ENCODE data around the gene PSMB10.

PSMB10 gene

DNA sequence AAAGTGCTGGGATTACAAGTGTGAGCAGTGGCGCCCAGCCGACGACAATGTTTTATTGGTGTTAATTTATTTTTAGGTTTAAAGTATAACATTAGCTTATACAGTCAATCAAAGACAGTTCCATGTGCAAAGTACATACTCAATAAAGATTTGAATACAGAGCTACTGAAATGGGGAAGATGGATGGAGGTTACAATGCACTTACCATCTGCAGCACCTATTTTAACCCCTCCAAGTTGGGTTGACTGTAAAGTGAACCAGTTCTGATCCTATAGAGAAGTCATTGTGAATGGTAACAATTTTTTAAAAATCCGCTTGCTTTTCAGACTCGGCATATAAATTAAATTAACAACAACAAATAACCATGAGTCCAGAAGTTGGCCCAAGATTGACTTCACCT is 44.3 kb downstream of the PSMB10 start:
- peaks cover 11 to 19% (median 14%) of the 10 kb centered on the region in 4 experiments for H3K4me1 ChIP-seq (ENCODE audit: control extremely low read depth in 1 of 4, control insufficient read depth in 4 of 4, insufficient read depth in 4 of 4, low read length in 3 of 4)
- peak overlapping the region; percentile 7 to 98 (median 90) for H3K4me3 ChIP-seq (ENCODE audit: control insufficient read depth in 1 of 7, extremely low read depth in 1 of 7, insufficient read depth in 4 of 7, low read depth in 2 of 7, low read length in 6 of 7)
- peak in 1 of 3 donors; percentile 10 for DNase-seq
- POLR2A ChIA-PET = interaction anchor here (0.6 kb wide), 1 partner anchor 49 kb away, joined by 4 read pairs; no protein-coding TSS in a partner anchor
- no peaks in the 10 kb centered on the region for H3K27me3 ChIP-seq (replicated peaks in 2 of 5; ENCODE audit: control insufficient read depth in 4 of 5, insufficient read depth in 5 of 5, low read length in 4 of 5)
- peak overlapping the region in 1 of 2 experiments; percentile 96 for H3K27ac ChIP-seq (ENCODE audit: insufficient read depth in 1 of 2, low read depth in 1 of 2, low read length in 2 of 2, poor library complexity in 1 of 2, severe bottlenecking in 2 of 2)
- CTCF ChIA-PET = interaction anchor here (1.2 to 20.3 kb wide), 7 partner anchors 9 to 77 kb away, joined by 3 to 359 read pairs (median 6); partner anchors contain the start of genes CTRL and PSMB10
- WGBS (ENCODE audit: insufficient coverage) = no CpG with 5 or more reads among the region's 5 CpGs
- peaks cover 0 to 3% (median 0%) of the 10 kb centered on the region in 4 experiments for H3K36me3 ChIP-seq (ENCODE audit: control insufficient read depth in 4 of 4, insufficient read depth in 4 of 4, low read length in 3 of 4)
- no peaks in the 10 kb centered on the region for H3K9me3 ChIP-seq (ENCODE audit: control extremely low read depth in 1 of 5, control insufficient read depth in 4 of 5, insufficient read depth in 2 of 5, low read depth in 1 of 5, low read length in 4 of 5)

DNA sequence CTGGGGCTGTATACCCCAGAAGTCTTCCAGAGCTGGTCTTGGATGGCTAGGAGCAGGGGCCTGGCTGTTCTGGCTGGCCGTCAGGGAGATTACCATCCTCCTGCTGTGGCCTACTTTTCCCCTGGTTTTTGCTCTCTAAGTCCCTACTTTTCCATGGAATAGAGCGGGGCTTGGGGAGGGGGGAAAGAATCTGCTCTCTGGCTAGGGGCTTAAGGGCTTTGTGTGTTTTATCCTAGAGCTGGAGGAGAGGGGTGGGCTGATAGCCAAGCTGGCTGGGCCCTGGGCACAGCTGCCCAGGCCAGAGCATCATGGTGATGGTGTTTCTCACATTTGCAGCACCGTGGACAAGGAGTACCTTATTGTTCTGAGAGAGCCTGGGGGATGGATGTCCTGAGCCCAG is 48.3 kb downstream of the PSMB10 start:
- no CpG with 5 or more reads among the region's 3 CpGs for WGBS (ENCODE audit: insufficient coverage)
- peaks cover 2 to 31% (median 23%) of the 10 kb centered on the region in 4 experiments for H3K36me3 ChIP-seq (ENCODE audit: control insufficient read depth in 4 of 4, insufficient read depth in 4 of 4, low read length in 3 of 4)
- no peak overlapping the region for H3K27ac ChIP-seq (ENCODE audit: insufficient read depth in 1 of 2, low read depth in 1 of 2, low read length in 2 of 2, poor library complexity in 1 of 2, severe bottlenecking in 2 of 2)
- ChIA-PET CTCF (interaction anchor here (0.9 to 20.3 kb wide), 4 partner anchors 9 to 72 kb away, joined by 3 to 359 read pairs (median 114); partner anchors contain the start of genes CTRL and PSMB10), POLR2A (no interaction called here)
- DNase-seq = no peak
- peaks cover 0 to 7% (median 2%) of the 10 kb centered on the region in 4 experiments for H3K4me1 ChIP-seq (ENCODE audit: control extremely low read depth in 1 of 4, control insufficient read depth in 4 of 4, insufficient read depth in 4 of 4, low read length in 3 of 4)
- no peak overlapping the region for H3K4me3 ChIP-seq (ENCODE audit: control insufficient read depth in 1 of 7, extremely low read depth in 1 of 7, insufficient read depth in 4 of 7, low read depth in 2 of 7, low read length in 6 of 7)
- no peaks in the 10 kb centered on the region for H3K27me3 ChIP-seq (replicated peaks in 2 of 5; ENCODE audit: control insufficient read depth in 4 of 5, insufficient read depth in 5 of 5, low read length in 4 of 5)
- H3K9me3 ChIP-seq (ENCODE audit: control extremely low read depth in 1 of 5, control insufficient read depth in 4 of 5, insufficient read depth in 2 of 5, low read depth in 1 of 5, low read length in 4 of 5) = no peaks in the 10 kb centered on the region

DNA sequence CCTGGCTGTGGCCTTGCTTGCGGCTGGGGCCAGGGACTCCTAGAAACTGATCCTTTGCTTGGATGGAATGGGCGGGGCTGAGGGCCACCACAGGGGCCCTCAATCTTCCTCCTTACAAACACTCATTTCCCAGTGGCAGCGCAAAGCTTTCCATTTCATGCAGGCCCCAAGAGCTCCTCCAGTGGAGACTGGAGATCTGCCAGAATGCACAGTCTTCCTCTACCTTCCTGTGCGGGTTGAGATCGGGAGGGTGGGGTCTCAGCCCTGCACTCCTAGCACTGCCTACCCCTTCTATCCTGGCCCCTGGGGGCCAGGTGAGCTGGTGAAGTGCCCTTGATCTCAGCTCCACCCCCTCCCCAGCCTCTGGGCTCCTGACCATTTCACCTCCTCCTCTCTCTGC is 50.3 kb downstream of the PSMB10 start:
- Histone ChIP-seq H3K27ac (ENCODE audit: insufficient read depth in 1 of 2, low read depth in 1 of 2, low read length in 2 of 2, poor library complexity in 1 of 2, severe bottlenecking in 2 of 2) (no peak overlapping the region), H3K9me3 (ENCODE audit: control extremely low read depth in 1 of 5, control insufficient read depth in 4 of 5, insufficient read depth in 2 of 5, low read depth in 1 of 5, low read length in 4 of 5) (no peaks in the 10 kb centered on the region), H3K4me3 (ENCODE audit: control insufficient read depth in 1 of 7, extremely low read depth in 1 of 7, insufficient read depth in 4 of 7, low read depth in 2 of 7, low read length in 6 of 7) (no peak overlapping the region), H3K27me3 (replicated peaks in 2 of 5; ENCODE audit: control insufficient read depth in 4 of 5, insufficient read depth in 5 of 5, low read length in 4 of 5) (no peaks in the 10 kb centered on the region), H3K36me3 (ENCODE audit: control insufficient read depth in 4 of 4, insufficient read depth in 4 of 4, low read length in 3 of 4) (peaks cover 2 to 50% (median 41%) of the 10 kb centered on the region in 4 experiments), H3K4me1 (ENCODE audit: control extremely low read depth in 1 of 4, control insufficient read depth in 4 of 4, insufficient read depth in 4 of 4, low read length in 3 of 4) (no peaks in the 10 kb centered on the region)
- POLR2A ChIA-PET = no interaction called here
- CTCF ChIA-PET = interaction anchor here (0.6 to 20.3 kb wide), 12 partner anchors 9 to 344 kb away, joined by 3 to 359 read pairs (median 4); partner anchors contain the start of genes CTRL, EDC4 and PSMB10
- WGBS (ENCODE audit: insufficient coverage) = 84% methylated on average over 3 of the region's 5 CpGs
- DNase-seq = no peak

DNA sequence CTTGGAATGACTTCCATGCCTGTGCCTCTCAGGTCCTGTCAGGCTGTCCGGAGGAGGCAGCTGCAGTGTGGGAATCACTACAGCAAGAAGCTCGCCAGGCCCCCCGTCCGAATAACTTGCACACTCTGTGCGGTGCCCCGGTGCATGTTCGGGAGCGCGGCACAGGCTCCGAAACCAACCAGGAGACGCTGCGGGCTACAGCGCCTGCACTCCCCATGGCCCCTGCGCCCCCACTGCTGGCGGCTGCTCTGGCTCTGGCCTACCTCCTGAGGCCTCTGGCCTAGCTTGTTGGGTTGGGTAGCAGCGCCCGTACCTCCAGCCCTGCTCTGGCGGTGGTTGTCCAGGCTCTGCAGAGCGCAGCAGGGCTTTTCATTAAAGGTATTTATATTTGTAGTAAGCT is 50.7 kb downstream of the PSMB10 start:
- no peaks in the 10 kb centered on the region for H3K27me3 ChIP-seq (replicated peaks in 2 of 5; ENCODE audit: control insufficient read depth in 4 of 5, insufficient read depth in 5 of 5, low read length in 4 of 5)
- DNase-seq = no peak
- H3K4me3 ChIP-seq (ENCODE audit: control insufficient read depth in 1 of 7, extremely low read depth in 1 of 7, insufficient read depth in 4 of 7, low read depth in 2 of 7, low read length in 6 of 7) = no peak overlapping the region
- peaks cover 4 to 54% (median 45%) of the 10 kb centered on the region in 4 experiments for H3K36me3 ChIP-seq (ENCODE audit: control insufficient read depth in 4 of 4, insufficient read depth in 4 of 4, low read length in 3 of 4)
- ChIA-PET POLR2A (no interaction called here), CTCF (interaction anchor here (0.6 to 20.3 kb wide), 14 partner anchors 8 to 344 kb away, joined by 3 to 359 read pairs (median 4); partner anchors contain the start of genes CTRL, EDC4 and PSMB10)
- H3K9me3 ChIP-seq (ENCODE audit: control extremely low read depth in 1 of 5, control insufficient read depth in 4 of 5, insufficient read depth in 2 of 5, low read depth in 1 of 5, low read length in 4 of 5) = no peaks in the 10 kb centered on the region
- WGBS (ENCODE audit: insufficient coverage) = 97% methylated on average over 15 of the region's 19 CpGs
- H3K27ac ChIP-seq (ENCODE audit: insufficient read depth in 1 of 2, low read depth in 1 of 2, low read length in 2 of 2, poor library complexity in 1 of 2, severe bottlenecking in 2 of 2) = no peak overlapping the region
- H3K4me1 ChIP-seq (ENCODE audit: control extremely low read depth in 1 of 4, control insufficient read depth in 4 of 4, insufficient read depth in 4 of 4, low read length in 3 of 4) = no peaks in the 10 kb centered on the region

DNA sequence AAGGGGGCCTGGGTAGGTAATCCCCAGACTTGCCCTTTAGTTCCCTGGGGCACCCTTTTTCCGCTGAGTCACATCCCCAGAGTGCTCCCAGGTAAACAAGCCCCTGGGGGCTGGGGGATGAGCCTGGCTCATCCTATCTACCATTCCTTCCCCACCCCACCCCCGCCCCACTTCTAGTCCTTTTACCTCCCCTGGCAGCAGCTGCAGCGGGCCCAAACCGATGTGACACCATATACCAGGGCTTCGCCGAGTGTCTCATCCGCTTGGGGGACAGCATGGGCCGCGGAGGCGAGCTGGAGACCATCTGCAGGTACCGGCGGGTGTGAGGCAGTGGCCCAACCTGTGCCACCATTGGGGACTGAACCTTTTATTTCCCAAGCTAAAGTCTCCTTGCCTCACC is 51.1 kb downstream of the PSMB10 start:
- H3K4me3 ChIP-seq (ENCODE audit: control insufficient read depth in 1 of 7, extremely low read depth in 1 of 7, insufficient read depth in 4 of 7, low read depth in 2 of 7, low read length in 6 of 7) = no peak overlapping the region
- H3K27me3 ChIP-seq (replicated peaks in 2 of 5; ENCODE audit: control insufficient read depth in 4 of 5, insufficient read depth in 5 of 5, low read length in 4 of 5) = no peaks in the 10 kb centered on the region
- no peak for DNase-seq
- no peaks in the 10 kb centered on the region for H3K4me1 ChIP-seq (ENCODE audit: control extremely low read depth in 1 of 4, control insufficient read depth in 4 of 4, insufficient read depth in 4 of 4, low read length in 3 of 4)
- ChIA-PET POLR2A (interaction anchor here (0.6 kb wide), 1 partner anchor 124 kb away, joined by 3 read pairs; no protein-coding TSS in a partner anchor), CTCF (interaction anchor here (0.6 to 20.3 kb wide), 10 partner anchors 21 to 345 kb away, joined by 3 to 359 read pairs (median 4); partner anchors contain the start of genes CTRL and PSMB10)
- H3K9me3 ChIP-seq (ENCODE audit: control extremely low read depth in 1 of 5, control insufficient read depth in 4 of 5, insufficient read depth in 2 of 5, low read depth in 1 of 5, low read length in 4 of 5) = no peaks in the 10 kb centered on the region
- H3K36me3 ChIP-seq (ENCODE audit: control insufficient read depth in 4 of 4, insufficient read depth in 4 of 4, low read length in 3 of 4) = peaks cover 6 to 59% (median 49%) of the 10 kb centered on the region in 4 experiments
- peak overlapping the region in 1 of 2 experiments; percentile 43 for H3K27ac ChIP-seq (ENCODE audit: insufficient read depth in 1 of 2, low read depth in 1 of 2, low read length in 2 of 2, poor library complexity in 1 of 2, severe bottlenecking in 2 of 2)
- 97% methylated on average over 9 of the region's 12 CpGs for WGBS (ENCODE audit: insufficient coverage)

DNA sequence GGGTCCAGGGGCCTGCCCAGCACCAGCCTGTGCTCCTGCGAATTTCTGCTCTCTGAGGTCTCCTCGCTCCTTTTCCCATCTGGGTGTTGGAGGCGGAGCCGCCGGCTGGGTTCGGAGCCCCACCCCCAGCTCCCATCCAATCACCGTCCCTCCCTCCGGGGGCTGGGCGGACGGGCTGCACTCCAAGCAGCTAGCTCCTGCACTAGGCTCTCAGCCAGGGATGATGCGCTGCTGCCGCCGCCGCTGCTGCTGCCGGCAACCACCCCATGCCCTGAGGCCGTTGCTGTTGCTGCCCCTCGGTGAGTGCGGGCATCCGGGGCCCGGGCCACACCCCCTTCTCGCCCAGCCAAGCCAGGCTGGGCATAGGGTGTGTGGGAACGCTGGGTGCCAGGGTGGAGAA is 52.0 kb downstream of the PSMB10 start, which contains the start of gene NRN1L:
Gene NRN1L (plus strand): TSS at position 202 of the 400 bp plus-strand sequence. CDS start 19 bp downstream, at position 221.
- H3K4me3 ChIP-seq (ENCODE audit: control insufficient read depth in 1 of 7, extremely low read depth in 1 of 7, insufficient read depth in 4 of 7, low read depth in 2 of 7, low read length in 6 of 7) = no peak within 1 kb of the TSS
- no peak for DNase-seq
- ChIA-PET CTCF (interaction anchor here (0.5 to 20.3 kb wide), 15 partner anchors 10 to 343 kb away, joined by 3 to 359 read pairs (median 8); partner anchors contain the start of genes CTRL and PSMB10), POLR2A (no interaction called here)
- peak within 1 kb of the TSS in 1 of 2 experiments; percentile 43 for H3K27ac ChIP-seq (ENCODE audit: insufficient read depth in 1 of 2, low read depth in 1 of 2, low read length in 2 of 2, poor library complexity in 1 of 2, severe bottlenecking in 2 of 2)
- H3K36me3 ChIP-seq (ENCODE audit: control insufficient read depth in 4 of 4, insufficient read depth in 4 of 4, low read length in 3 of 4) = peaks cover 10 to 67% (median 55%) of the 10 kb centered on the region in 4 experiments
- no peaks in the 10 kb centered on the region for H3K9me3 ChIP-seq (ENCODE audit: control extremely low read depth in 1 of 5, control insufficient read depth in 4 of 5, insufficient read depth in 2 of 5, low read depth in 1 of 5, low read length in 4 of 5)
- H3K27me3 ChIP-seq (replicated peaks in 2 of 5; ENCODE audit: control insufficient read depth in 4 of 5, insufficient read depth in 5 of 5, low read length in 4 of 5) = no peaks in the 10 kb centered on the region
- no peaks in the 10 kb centered on the region for H3K4me1 ChIP-seq (ENCODE audit: control extremely low read depth in 1 of 4, control insufficient read depth in 4 of 4, insufficient read depth in 4 of 4, low read length in 3 of 4)
- 97% methylated on average over 16 of the region's 22 CpGs for WGBS (ENCODE audit: insufficient coverage)
